Measurements from ENCODE around the gene DOC2B. TPM values are rescaled to one million over a fixed set of nuclear protein-coding genes. Genes with fewer than 3 reads are reported as not detected.
"Not testable (repeated sequence)": the region's sequence is repeated elsewhere in the genome, so short reads cannot be mapped to it uniquely, and the experiment has no call there.

DOC2B gene
- total RNA-seq, 1 donor, result not detected

- H3K4me3 ChIP-seq (ENCODE audit: low read depth, low read length), result no peak overlapping the region
- no peak for TF ChIP-seq CTCF (IDR thresholded peaks at IDR 0.05; ENCODE audit: insufficient read depth, low read depth, low read length)
- no peak for DNase-seq (ENCODE audit: low read depth)
These were observed 36.3 kb downstream of the DOC2B start for GRCh38 chr17:144936-145670.

- DNase-seq (ENCODE audit: low read depth), result peak; percentile 64
- TF ChIP-seq CTCF (IDR thresholded peaks at IDR 0.05; ENCODE audit: insufficient read depth, low read depth, low read length), result peak; percentile 71
- no peak overlapping the region for H3K4me3 ChIP-seq (ENCODE audit: low read depth, low read length)
These were observed 37.6 kb downstream of the DOC2B start for GRCh38 chr17:143785-144281.

- no peak for DNase-seq (ENCODE audit: low read depth)
- no peak for TF ChIP-seq CTCF (IDR thresholded peaks at IDR 0.05; ENCODE audit: insufficient read depth, low read depth, low read length)
These were observed 38.3 kb downstream of the DOC2B start for GRCh38 chr17:142876-143784.

GRCh38 chr17:142102-142661 is 39.3 kb downstream of the DOC2B start:
- no peak for DNase-seq (ENCODE audit: low read depth)
- TF ChIP-seq CTCF (IDR thresholded peaks at IDR 0.05; ENCODE audit: insufficient read depth, low read depth, low read length), result no peak
- H3K4me3 ChIP-seq (ENCODE audit: low read depth, low read length), result no peak overlapping the region

More at GRCh38 chr17:142876-143784, 38.3 kb downstream of the DOC2B start:
- H3K4me3 ChIP-seq (ENCODE audit: low read depth, low read length), result no peak overlapping the region

GRCh38 chr17:139401-140205 is 41.8 kb downstream of the DOC2B start:
- H3K4me3 ChIP-seq (ENCODE audit: low read depth, low read length); DNase-seq (ENCODE audit: low read depth): not testable (repeated sequence)

- DNase-seq (ENCODE audit: low read depth); H3K4me3 ChIP-seq (ENCODE audit: low read depth, low read length): not testable (repeated sequence)
These were observed 44.2 kb downstream of the DOC2B start, which contains the start of gene SCGB1C2 for GRCh38 chr17:137166-137807. SCGB1C2 (plus strand) TSS chr17:137569; CDS start chr17:137591, 22 bp downstream.

GRCh38 chr17:136531-136930 is 44.9 kb downstream of the DOC2B start:
- TF ChIP-seq CTCF (IDR thresholded peaks at IDR 0.05; ENCODE audit: insufficient read depth, low read depth, low read length), result peak; percentile 28
- DNase-seq (ENCODE audit: low read depth); H3K4me3 ChIP-seq (ENCODE audit: low read depth, low read length): not testable (repeated sequence)

GRCh38 chr17:135895-136294 is 45.6 kb downstream of the DOC2B start:
- not testable (repeated sequence) for H3K4me3 ChIP-seq (ENCODE audit: low read depth, low read length)

GRCh38 chr17:135022-135421 is 46.4 kb downstream of the DOC2B start:
- not testable (repeated sequence) for H3K4me3 ChIP-seq (ENCODE audit: low read depth, low read length); DNase-seq (ENCODE audit: low read depth)

More at GRCh38 chr17:135895-136294, 45.6 kb downstream of the DOC2B start:
- not testable (repeated sequence) for DNase-seq (ENCODE audit: low read depth)

Data from fibroblast of villous mesenchyme (primary cell).